Spinal cord (tissue), 10 donors: ENCODE results near the gene MICALL1. TPM values are rescaled to one million over a fixed set of nuclear protein-coding genes. Genes with fewer than 3 reads are reported as not detected.
A peak's percentile ranks its signal among the peaks of the same experiment; 100 is the strongest.

Source experiments
- DNase-seq, 6 donors: peaks; one replicate each; pipeline versions ENCODE4 v3.0.0 to v3.0.0-alpha.2; 2013 to 2015; ENCODE audit warnings: low spot score in 6 of 6, low read depth in 4 of 6
- H3K27ac ChIP-seq: one replicate; pipeline ENCODE4 v1.5.1; 2013; ENCODE audit warnings: low read depth, low read length, control low read depth
- H3K27me3 ChIP-seq: one replicate; pipeline ENCODE4 v1.6.1; 2013; ENCODE audit warnings: low read length; ENCODE audit not compliant: control insufficient read depth, insufficient read depth
- H3K36me3 ChIP-seq: one replicate; pipeline ENCODE4 v1.6.1; 2013; ENCODE audit warnings: low read length; ENCODE audit not compliant: control insufficient read depth, insufficient read depth
- H3K4me1 ChIP-seq: one replicate; pipeline ENCODE4 v1.6.1; 2013; ENCODE audit warnings: low read length; ENCODE audit not compliant: control insufficient read depth, insufficient read depth
- H3K4me3 ChIP-seq: one replicate; pipeline ENCODE4 v1.5.1; 2013; ENCODE audit warnings: low read depth, low read length, control low read depth
- H3K9me3 ChIP-seq: one replicate; pipeline ENCODE4 v1.6.1; 2013; ENCODE audit warnings: low read length; ENCODE audit not compliant: control insufficient read depth, insufficient read depth
- WGBS: methylation state at CpG from one replicate; pipeline ENCODE4 v1.1.5; 2013; ENCODE audit warnings: missing lambda C conversion rate; ENCODE audit not compliant: insufficient coverage; 5-methylcytosine and 5-hydroxymethylcytosine counted together
- long read RNA-seq, 4 donors: transcript quantifications; one replicate each; lab custom pipeline, GENCODE V29; 2026
- polyA plus RNA-seq, 2 donors: library from polyadenylated mRNA; unstranded; fragments of 120-200 nt; gene quantifications; one replicate each; pipeline ENCODE4 v1.2.1, GENCODE V29; 2013; ENCODE audit not compliant: insufficient read length in 2 of 2
- total RNA-seq, 2 donors: library from RNA; depleted of rRNA in 1 of 2; stranded (reverse); fragments of 120-200 nt in 1 of 2; fragments of >200 nt in 1 of 2; gene quantifications; one replicate each; pipeline versions ENCODE4 v1.2.3 to v1.2.4, GENCODE V29; 2013 to 2014
- donor health status: healthy.

Gene MICALL1, protein sequence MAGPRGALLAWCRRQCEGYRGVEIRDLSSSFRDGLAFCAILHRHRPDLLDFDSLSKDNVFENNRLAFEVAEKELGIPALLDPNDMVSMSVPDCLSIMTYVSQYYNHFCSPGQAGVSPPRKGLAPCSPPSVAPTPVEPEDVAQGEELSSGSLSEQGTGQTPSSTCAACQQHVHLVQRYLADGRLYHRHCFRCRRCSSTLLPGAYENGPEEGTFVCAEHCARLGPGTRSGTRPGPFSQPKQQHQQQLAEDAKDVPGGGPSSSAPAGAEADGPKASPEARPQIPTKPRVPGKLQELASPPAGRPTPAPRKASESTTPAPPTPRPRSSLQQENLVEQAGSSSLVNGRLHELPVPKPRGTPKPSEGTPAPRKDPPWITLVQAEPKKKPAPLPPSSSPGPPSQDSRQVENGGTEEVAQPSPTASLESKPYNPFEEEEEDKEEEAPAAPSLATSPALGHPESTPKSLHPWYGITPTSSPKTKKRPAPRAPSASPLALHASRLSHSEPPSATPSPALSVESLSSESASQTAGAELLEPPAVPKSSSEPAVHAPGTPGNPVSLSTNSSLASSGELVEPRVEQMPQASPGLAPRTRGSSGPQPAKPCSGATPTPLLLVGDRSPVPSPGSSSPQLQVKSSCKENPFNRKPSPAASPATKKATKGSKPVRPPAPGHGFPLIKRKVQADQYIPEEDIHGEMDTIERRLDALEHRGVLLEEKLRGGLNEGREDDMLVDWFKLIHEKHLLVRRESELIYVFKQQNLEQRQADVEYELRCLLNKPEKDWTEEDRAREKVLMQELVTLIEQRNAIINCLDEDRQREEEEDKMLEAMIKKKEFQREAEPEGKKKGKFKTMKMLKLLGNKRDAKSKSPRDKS
- total RNA-seq (10 to 100 TPM; 16.1 to 22.9 TPM), polyA plus RNA-seq (10 to 100 TPM; 44.0 to 50.1 TPM)
- long read RNA-seq, donor 1, full-length matches to known transcripts: 2 of 12 reads
- long read RNA-seq, donor 1, partial matches to known transcripts: 10 of 12 reads
- long read RNA-seq, donor 1, other reads (novel, unspliced or antisense): 0 of 12 reads
- long read RNA-seq, donor 2: 0 reads
- long read RNA-seq, donor 3, partial matches to known transcripts: 7 of 7 reads
- long read RNA-seq, donor 3, other reads (novel, unspliced or antisense): 0 of 7 reads
- long read RNA-seq, donor 4: 0 reads

DNA sequence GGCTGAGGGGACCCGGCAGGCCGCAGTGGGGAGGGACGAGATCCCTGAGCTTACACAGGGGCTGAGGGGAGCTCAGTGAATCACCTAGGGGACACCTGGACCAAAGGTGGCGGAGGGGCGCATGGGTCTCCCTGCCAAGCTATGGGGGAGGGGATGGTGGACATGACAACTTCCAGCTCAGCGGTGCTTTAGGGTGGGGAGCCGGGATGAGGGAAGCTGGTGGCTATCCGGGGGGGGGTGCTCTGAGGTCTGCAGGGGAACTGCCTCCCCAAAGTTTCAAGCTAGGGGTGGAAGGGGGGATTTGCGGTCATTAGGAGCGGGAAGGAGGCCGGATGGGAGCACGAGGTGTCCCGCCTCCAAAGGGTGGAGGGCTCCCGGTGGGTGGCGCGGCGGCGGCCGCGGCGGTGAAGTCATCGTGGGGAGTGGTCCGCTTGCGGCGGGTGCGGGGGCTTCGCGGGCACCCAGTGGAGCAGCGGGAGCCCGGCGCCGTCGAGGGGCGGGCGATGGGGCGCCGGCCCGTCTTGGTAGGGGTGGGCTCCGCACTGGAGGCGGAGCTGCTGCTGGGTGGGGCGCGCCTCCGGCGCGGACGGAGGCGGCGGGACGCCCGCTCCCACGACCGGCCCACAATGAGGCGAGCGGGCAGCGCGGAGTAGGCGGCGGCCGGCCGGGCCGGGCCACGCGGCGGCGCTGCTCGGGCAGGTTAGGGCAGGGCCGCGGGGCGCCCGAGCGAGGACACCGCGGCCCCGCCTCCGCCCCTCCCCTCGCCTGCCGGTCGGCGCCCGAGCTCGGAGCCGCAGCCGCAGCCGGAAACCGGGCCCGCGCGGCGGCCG, at the start of gene MICALL1:
TSS of gene MICALL1 (plus strand) at position 764 of the 830 bp plus-strand sequence. CDS start 126 bp downstream, outside the sequence.
- Histone ChIP-seq H3K36me3 (peaks cover 22% of the 10 kb centered on the region), H3K9me3 (no peaks in the 10 kb centered on the region), H3K27me3 (no peaks in the 10 kb centered on the region), H3K4me3 (peak within 1 kb of the TSS; percentile 56), H3K4me1 (peaks cover 41% of the 10 kb centered on the region), H3K27ac (peak within 1 kb of the TSS; percentile 76)
- peak in 2 of 6 donors; percentile 70 to 72 for DNase-seq
- WGBS: 5% methylated on average over 90 of the region's 90 CpGs

DNA sequence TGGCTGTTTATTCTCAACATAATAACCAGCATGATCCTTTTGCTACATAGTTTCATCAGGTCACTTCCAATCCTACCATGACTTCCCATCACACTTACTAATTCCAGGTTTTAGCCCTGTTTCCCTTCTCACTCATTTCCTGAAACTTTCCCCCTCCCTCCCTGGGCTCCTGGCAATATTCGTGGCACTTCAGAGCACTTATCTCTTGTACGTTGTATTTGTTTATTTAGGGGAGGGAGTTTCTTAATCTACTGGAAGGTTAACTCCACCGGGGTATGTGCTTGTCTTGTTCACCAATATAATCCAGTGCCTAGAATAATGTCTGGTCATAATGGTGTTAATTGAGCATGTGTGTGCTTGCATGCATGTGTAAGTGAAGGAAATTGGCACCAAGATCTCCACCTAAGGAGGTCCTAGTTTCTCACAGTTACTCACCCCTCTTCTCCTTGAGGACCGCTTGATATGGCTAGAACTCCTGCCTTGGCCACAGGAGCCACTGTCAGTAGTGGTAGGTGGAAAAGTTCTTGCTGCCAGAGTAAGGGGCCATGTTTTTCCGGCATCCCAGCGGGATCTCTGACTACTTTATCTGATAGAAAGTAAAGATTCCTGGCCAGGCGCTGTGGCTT, 45.2 kb upstream of the MICALL1 start:
- no peaks in the 10 kb centered on the region for H3K27me3 ChIP-seq
- no peak overlapping the region for H3K4me3 ChIP-seq
- no peak for DNase-seq
- no peaks in the 10 kb centered on the region for H3K9me3 ChIP-seq
- no peaks in the 10 kb centered on the region for H3K4me1 ChIP-seq
- H3K27ac ChIP-seq: no peak overlapping the region
- 100% methylated on average over 3 of the region's 7 CpGs for WGBS
- peaks cover 74% of the 10 kb centered on the region for H3K36me3 ChIP-seq

DNA sequence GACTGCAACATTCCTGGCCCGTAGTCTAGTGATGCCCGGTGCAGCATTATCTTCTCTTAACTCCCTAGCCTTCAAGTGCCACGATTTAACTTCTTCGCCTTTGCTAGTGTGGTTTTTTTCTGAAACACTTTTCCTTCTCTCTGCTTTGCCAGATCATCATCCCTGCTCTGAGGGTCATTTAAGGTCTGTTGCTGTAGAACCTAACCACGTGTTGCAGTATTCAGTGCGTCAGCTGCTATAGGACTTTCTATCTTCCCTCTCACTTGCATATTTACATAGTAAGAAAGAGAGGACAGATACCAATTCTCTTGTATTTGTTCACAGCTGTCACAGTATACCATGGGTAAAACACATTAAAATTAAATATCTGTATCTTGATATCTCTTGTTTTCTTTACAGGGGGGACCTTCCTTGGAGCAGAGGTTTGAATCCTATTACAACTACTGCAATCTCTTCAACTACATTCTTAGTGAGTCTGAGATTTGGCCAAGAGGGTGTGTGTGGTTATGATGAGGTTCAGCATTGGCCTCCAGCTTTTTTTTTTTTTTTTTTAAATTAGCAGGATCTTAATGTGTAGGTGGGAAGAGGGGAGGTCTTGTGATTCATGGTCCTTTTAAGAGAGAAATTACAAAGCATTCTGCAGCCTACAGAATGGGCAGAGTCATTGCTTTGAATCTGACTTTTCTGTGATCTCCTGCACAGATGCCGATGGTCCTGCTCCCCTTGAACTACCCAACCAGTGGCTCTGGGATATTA, 43.3 kb upstream of the MICALL1 start:
- WGBS: 100% methylated on average over 1 of the region's 7 CpGs
- no peak for DNase-seq
- Histone ChIP-seq H3K27me3 (no peaks in the 10 kb centered on the region), H3K4me1 (no peaks in the 10 kb centered on the region), H3K9me3 (no peaks in the 10 kb centered on the region), H3K27ac (no peak overlapping the region), H3K4me3 (no peak overlapping the region), H3K36me3 (peaks cover 70% of the 10 kb centered on the region)

DNA sequence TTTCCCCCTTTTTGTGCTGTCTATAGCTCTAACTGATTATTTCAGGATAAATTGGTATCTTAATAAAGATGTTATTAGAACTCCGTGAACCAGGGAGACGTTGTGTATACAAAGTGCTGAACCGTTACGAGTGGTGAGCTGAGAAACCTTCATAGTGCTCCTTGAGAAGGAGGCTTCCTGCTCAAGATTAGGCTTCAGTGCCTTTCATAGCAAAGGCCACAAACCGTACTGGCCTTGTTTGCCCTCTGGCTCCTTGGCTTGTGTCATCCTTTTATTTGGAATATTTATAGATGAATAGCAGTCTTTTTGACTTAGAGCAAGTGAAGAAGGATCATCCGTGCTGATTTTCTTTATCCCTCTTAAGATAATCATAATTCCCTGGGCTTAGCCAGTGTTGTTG, 40.6 kb upstream of the MICALL1 start:
- H3K9me3 ChIP-seq: no peaks in the 10 kb centered on the region
- no peak overlapping the region for H3K4me3 ChIP-seq
- H3K27me3 ChIP-seq: no peaks in the 10 kb centered on the region
- WGBS: 95% methylated on average over 4 of the region's 6 CpGs
- H3K36me3 ChIP-seq: peaks cover 76% of the 10 kb centered on the region
- H3K4me1 ChIP-seq: no peaks in the 10 kb centered on the region
- no peak overlapping the region for H3K27ac ChIP-seq
- no peak for DNase-seq

DNA sequence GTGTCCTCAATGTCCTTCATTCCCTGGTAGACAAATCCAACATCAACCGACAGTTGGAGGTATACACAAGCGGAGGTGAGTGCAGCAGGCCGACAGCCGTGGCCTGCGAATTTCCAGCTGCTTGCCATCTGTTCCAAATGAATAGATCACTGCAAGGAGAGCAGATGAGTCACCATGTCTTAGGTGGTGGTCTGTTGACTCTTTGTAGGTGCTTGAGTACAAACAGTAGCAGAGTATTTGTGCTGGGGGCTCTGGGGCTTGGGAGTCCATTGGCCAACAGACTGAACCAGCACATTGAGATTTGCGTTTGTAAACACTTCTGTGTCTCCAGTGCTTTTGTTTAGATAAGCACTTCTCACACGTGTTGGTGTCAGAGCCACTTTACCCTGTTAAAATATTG, 35.8 kb upstream of the MICALL1 start:
- no peaks in the 10 kb centered on the region for H3K4me1 ChIP-seq
- 88% methylated on average over 6 of the region's 7 CpGs for WGBS
- DNase-seq: no peak
- no peak overlapping the region for H3K27ac ChIP-seq
- H3K4me3 ChIP-seq: no peak overlapping the region
- H3K9me3 ChIP-seq: no peaks in the 10 kb centered on the region
- no peaks in the 10 kb centered on the region for H3K27me3 ChIP-seq
- peaks cover 85% of the 10 kb centered on the region for H3K36me3 ChIP-seq

DNA sequence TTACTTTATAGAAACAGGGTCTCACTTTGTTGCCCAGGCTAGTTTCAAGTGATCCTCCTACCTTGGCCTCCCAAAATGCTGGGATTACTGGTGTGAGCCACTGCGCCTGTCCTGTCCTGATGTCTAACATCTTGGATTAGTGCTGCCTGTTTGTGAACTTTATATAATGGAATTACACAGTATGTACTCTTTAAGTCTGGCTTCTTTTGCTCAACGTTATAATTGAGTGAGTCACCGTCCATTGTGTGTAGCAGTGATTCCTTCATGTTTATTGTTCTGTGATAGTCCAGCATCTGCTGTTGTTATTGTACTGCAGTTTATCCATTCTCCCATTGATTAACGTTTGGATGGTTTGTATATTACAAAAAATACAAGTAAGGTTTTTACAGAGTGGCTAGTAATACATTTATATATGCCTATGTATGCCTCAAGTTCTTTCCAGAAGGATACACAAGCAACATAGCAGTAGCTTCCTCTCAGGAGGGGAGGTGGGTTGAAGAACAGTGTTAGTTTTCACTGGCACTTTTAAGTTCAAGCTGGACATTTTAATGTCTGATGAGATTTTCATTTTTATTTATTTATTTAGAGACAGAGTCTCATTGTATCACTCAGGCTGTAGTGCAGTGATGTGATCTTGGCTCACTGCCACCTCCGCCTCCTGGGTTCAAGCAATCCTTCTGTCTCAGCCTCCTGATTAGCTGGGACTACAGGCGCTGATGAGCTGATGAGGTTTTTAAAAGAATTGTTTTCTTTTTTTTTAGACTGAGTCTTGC, 25.2 kb upstream of the MICALL1 start:
- Histone ChIP-seq H3K4me3 (no peak overlapping the region), H3K9me3 (no peaks in the 10 kb centered on the region), H3K27me3 (no peaks in the 10 kb centered on the region), H3K27ac (no peak overlapping the region), H3K36me3 (peaks cover 63% of the 10 kb centered on the region), H3K4me1 (peaks cover 11% of the 10 kb centered on the region)
- 80% methylated on average over 2 of the region's 6 CpGs for WGBS
- DNase-seq: peak in 2 of 6 donors; percentile 14 to 27

DNA sequence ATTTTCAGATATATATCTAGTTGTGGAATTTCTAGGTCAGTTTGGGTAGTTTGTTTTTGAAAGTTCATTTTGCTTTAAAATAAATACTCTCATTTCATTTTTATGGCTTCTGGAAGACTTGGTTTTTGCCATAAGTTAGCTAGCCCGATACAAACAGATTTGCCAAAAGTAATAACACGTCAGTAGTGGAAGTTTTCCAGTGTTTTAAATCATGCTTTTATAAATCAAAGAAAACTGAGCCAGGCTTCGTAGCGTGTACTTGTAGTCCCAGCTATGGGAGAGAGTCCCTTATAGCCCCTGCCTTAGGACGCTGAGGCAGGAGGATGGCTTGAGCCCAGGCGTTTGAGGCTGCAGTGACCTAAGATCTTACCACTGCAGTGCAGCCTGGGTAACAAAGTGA, 21.7 kb upstream of the MICALL1 start:
- WGBS: no CpG with 5 or more reads among the region's 6 CpGs
- DNase-seq: peak in 1 of 6 donors; percentile 59
- H3K4me1 ChIP-seq: peaks cover 15% of the 10 kb centered on the region
- no peak overlapping the region for H3K4me3 ChIP-seq
- H3K27ac ChIP-seq: no peak overlapping the region
- no peaks in the 10 kb centered on the region for H3K27me3 ChIP-seq
- H3K9me3 ChIP-seq: no peaks in the 10 kb centered on the region
- H3K36me3 ChIP-seq: peaks cover 54% of the 10 kb centered on the region
